ENCODE results near the gene CBX2. TPM values are rescaled to one million over a fixed set of nuclear protein-coding genes. Genes with fewer than 3 reads are reported as not detected.

CBX2 gene
- total and polyA plus RNA-seq, 5 donors from 2014 or later: 0.11 to 0.81 (median 0.17) TPM; not detected in 2

- Histone ChIP-seq H3K27ac (ENCODE audit: insufficient read depth, low read length, poor library complexity, severe bottlenecking) (no peak overlapping the region), H3K36me3 (ENCODE audit: control insufficient read depth, insufficient read depth, low read length) (no peaks in the 10 kb centered on the region), H3K4me1 (ENCODE audit: control insufficient read depth, insufficient read depth, low read length, poor library complexity, severe bottlenecking) (peaks cover 24% of the 10 kb centered on the region), H3K4me3 (ENCODE audit: low read depth, low read length) (no peak overlapping the region), H3K9me3 (ENCODE audit: control insufficient read depth in 2 of 2, low read length in 2 of 2) (no peaks in the 10 kb centered on the region), H3K27me3 (ENCODE audit: control insufficient read depth, insufficient read depth, low read length) (peaks cover 17% of the 10 kb centered on the region)
- Mint-ChIP-seq H3K27me3 (peaks cover 57% of the 10 kb centered on the region), H3K36me3 (no peaks in the 10 kb centered on the region), H3K4me3 (peak overlapping the region in 1 of 4 donors; percentile 66), H3K9me3 (peaks cover 0 to 2% (median 0%) of the 10 kb centered on the region in 7 donors), H3K27ac (no peak overlapping the region), H3K4me1 (peaks cover under 1 to 14% (median 4%) of the 10 kb centered on the region in 4 donors)
- DNase-seq: no peak
- ATAC-seq (ENCODE audit: low read depth in 2 of 2): no peak
These were observed 9.1 kb downstream of the CBX2 start for GRCh38 chr17:79786930-79787643.

- H3K4me1 ChIP-seq (ENCODE audit: control insufficient read depth, insufficient read depth, low read length, poor library complexity, severe bottlenecking): peaks cover 24% of the 10 kb centered on the region
- H3K36me3 Mint-ChIP-seq: no peaks in the 10 kb centered on the region
- H3K27me3 Mint-ChIP-seq: peaks cover 51% of the 10 kb centered on the region
- H3K36me3 ChIP-seq (ENCODE audit: control insufficient read depth, insufficient read depth, low read length): no peaks in the 10 kb centered on the region
- H3K9me3 Mint-ChIP-seq: peaks cover 0 to 2% (median 0%) of the 10 kb centered on the region in 7 donors
- no peak overlapping the region for H3K4me3 ChIP-seq (ENCODE audit: low read depth, low read length)
- ATAC-seq (ENCODE audit: low read depth in 2 of 2) (no peak), DNase-seq (no peak)
- peaks cover 3 to 13% (median 5%) of the 10 kb centered on the region in 4 donors for H3K4me1 Mint-ChIP-seq
- H3K27me3 ChIP-seq (ENCODE audit: control insufficient read depth, insufficient read depth, low read length): peaks cover 17% of the 10 kb centered on the region
- H3K9me3 ChIP-seq (ENCODE audit: control insufficient read depth in 2 of 2, low read length in 2 of 2): no peaks in the 10 kb centered on the region
- no peak overlapping the region for H3K4me3 Mint-ChIP-seq
- no peak overlapping the region for H3K27ac ChIP-seq (ENCODE audit: insufficient read depth, low read length, poor library complexity, severe bottlenecking)
- no peak overlapping the region for H3K27ac Mint-ChIP-seq
These were observed 10.5 kb downstream of the CBX2 start for GRCh38 chr17:79788455-79788854.

DNA sequence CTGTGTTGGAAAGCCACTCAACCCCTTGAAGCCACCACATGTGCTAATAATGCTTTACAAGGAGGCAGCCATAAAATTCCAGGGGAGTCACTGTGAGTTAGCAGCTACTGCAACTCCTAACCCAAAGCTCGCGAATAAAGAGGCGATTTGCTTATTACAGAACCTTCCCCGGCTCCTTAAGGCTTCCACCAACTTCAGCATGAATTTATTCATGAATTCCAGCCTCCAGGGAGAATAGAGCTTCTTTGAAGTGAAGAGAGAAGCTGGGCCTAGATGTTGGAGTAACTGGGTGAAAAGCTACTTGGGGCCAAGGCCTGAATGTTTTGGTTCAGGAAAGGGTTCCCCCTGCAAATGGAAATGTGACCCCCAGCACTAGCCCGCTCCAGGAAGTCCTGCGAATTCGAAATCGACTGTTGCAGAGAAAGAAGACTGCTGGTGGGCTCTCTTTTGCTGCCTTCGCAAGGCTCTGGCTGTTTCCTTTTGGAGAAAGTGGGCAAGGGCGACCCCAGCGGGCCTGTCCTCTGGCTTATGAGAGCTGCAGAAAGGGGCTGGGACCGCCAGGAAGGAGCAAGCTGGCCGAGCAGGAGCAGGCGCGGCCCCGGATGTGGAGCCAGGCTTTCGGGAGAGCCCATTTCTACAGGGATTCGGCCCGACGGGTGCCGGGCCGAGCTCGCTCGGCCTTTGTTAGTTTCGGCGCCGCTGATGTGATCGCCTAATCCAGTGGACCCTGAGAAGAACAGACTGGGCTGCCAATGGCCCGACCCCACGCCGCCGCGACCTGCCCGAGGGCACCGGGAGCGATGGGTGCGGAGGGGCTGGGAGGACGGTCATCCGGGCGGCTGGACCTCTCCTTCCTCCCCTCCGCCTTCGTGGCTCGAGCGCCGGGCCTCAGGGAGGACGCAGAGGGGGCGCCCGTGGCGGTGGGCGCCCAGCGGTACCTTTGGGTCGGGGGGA lies 11.3 kb downstream of the CBX2 start:
- no peaks in the 10 kb centered on the region for H3K36me3 ChIP-seq (ENCODE audit: control insufficient read depth, insufficient read depth, low read length)
- no peaks in the 10 kb centered on the region for H3K9me3 ChIP-seq (ENCODE audit: control insufficient read depth in 2 of 2, low read length in 2 of 2)
- H3K4me3 Mint-ChIP-seq: peak overlapping the region; percentile 15 to 47 (median 36)
- H3K4me3 ChIP-seq (ENCODE audit: low read depth, low read length): no peak overlapping the region
- H3K27ac Mint-ChIP-seq: no peak overlapping the region
- H3K4me1 Mint-ChIP-seq: peaks cover 3 to 16% (median 7%) of the 10 kb centered on the region in 4 donors
- DNase-seq (no peak), ATAC-seq (ENCODE audit: low read depth in 2 of 2) (no peak)
- H3K27ac ChIP-seq (ENCODE audit: insufficient read depth, low read length, poor library complexity, severe bottlenecking): no peak overlapping the region
- peaks cover 24% of the 10 kb centered on the region for H3K4me1 ChIP-seq (ENCODE audit: control insufficient read depth, insufficient read depth, low read length, poor library complexity, severe bottlenecking)
- H3K9me3 Mint-ChIP-seq: no peaks in the 10 kb centered on the region
- no peaks in the 10 kb centered on the region for H3K36me3 Mint-ChIP-seq
- peaks cover 51% of the 10 kb centered on the region for H3K27me3 Mint-ChIP-seq
- H3K27me3 ChIP-seq (ENCODE audit: control insufficient read depth, insufficient read depth, low read length): peaks cover 17% of the 10 kb centered on the region

DNA sequence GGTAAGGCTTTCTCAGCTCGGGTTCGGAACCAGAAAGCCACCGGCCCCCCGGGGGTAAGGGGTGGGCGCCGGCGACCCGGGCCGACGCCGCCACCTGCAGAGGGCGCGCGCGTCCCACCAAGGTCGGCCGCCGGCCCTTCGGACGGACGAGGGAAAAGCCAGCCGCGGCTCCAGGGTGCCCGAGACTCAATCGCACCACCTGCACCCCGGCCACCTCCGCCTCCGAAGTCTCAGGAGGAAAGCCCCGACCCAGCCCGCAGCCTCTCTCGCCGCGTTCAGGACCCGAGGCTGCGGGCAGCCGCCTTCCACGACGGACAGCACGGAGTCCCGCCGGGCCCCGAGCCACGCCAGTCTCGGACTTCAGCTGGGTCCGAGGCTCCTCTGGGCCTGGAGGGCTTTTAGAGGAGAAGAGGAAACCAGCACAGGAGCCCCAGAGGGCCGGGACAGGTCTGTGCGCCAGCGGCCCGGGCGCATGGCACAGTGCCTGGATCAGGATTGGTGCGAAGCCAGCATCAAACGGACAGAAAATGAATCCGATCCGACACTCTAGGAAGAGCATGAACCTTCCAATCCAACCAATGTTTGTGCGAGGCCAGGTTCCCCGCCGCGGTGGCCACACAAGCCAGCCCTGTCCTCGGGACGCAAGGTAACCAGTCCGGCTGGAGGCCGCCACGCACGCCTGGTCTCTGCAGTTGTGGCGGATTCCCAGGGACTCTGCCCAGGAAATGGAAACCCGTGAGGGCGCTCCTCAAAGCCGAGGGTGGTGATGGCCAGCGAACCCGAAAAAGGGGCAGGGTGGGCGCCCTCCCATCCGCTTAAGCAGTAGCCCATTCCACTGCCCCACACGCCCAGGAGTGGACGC lies 12.2 kb downstream of the CBX2 start:
- Mint-ChIP-seq H3K4me3 (no peak overlapping the region), H3K27ac (no peak overlapping the region), H3K27me3 (peaks cover 51% of the 10 kb centered on the region), H3K9me3 (no peaks in the 10 kb centered on the region), H3K36me3 (no peaks in the 10 kb centered on the region), H3K4me1 (peaks cover 3 to 16% (median 7%) of the 10 kb centered on the region in 4 donors)
- Histone ChIP-seq H3K27ac (ENCODE audit: insufficient read depth, low read length, poor library complexity, severe bottlenecking) (no peak overlapping the region), H3K9me3 (ENCODE audit: control insufficient read depth in 2 of 2, low read length in 2 of 2) (no peaks in the 10 kb centered on the region), H3K4me3 (ENCODE audit: low read depth, low read length) (no peak overlapping the region), H3K4me1 (ENCODE audit: control insufficient read depth, insufficient read depth, low read length, poor library complexity, severe bottlenecking) (peaks cover 24% of the 10 kb centered on the region), H3K27me3 (ENCODE audit: control insufficient read depth, insufficient read depth, low read length) (peaks cover 17% of the 10 kb centered on the region), H3K36me3 (ENCODE audit: control insufficient read depth, insufficient read depth, low read length) (no peaks in the 10 kb centered on the region)
- ATAC-seq (ENCODE audit: low read depth in 2 of 2) (peak in 1 of 2 donors; percentile 17), DNase-seq (no peak)

- ATAC-seq (ENCODE audit: low read depth in 2 of 2) (no peak), DNase-seq (no peak)
- H3K27ac Mint-ChIP-seq: no peak overlapping the region
- no peak overlapping the region for H3K4me3 ChIP-seq (ENCODE audit: low read depth, low read length)
- peaks cover 17% of the 10 kb centered on the region for H3K27me3 ChIP-seq (ENCODE audit: control insufficient read depth, insufficient read depth, low read length)
- no peaks in the 10 kb centered on the region for H3K9me3 Mint-ChIP-seq
- H3K27ac ChIP-seq (ENCODE audit: insufficient read depth, low read length, poor library complexity, severe bottlenecking): no peak overlapping the region
- H3K4me1 ChIP-seq (ENCODE audit: control insufficient read depth, insufficient read depth, low read length, poor library complexity, severe bottlenecking): peaks cover 28% of the 10 kb centered on the region
- H3K4me1 Mint-ChIP-seq: peaks cover 3 to 21% (median 9%) of the 10 kb centered on the region in 4 donors
- H3K4me3 Mint-ChIP-seq: peak overlapping the region in 2 of 4 donors; percentile 22 to 58
- no peaks in the 10 kb centered on the region for H3K36me3 ChIP-seq (ENCODE audit: control insufficient read depth, insufficient read depth, low read length)
- H3K27me3 Mint-ChIP-seq: peaks cover 55% of the 10 kb centered on the region
- H3K9me3 ChIP-seq (ENCODE audit: control insufficient read depth in 2 of 2, low read length in 2 of 2): no peaks in the 10 kb centered on the region
- H3K36me3 Mint-ChIP-seq: no peaks in the 10 kb centered on the region
These were observed 13.1 kb downstream of the CBX2 start for GRCh38 chr17:79790805-79791734.

GRCh38 chr17:79791735-79792161 lies 13.8 kb downstream of the CBX2 start:
- H3K36me3 ChIP-seq (ENCODE audit: control insufficient read depth, insufficient read depth, low read length): no peaks in the 10 kb centered on the region
- H3K9me3 ChIP-seq (ENCODE audit: control insufficient read depth in 2 of 2, low read length in 2 of 2): no peaks in the 10 kb centered on the region
- no peak for DNase-seq
- H3K27me3 ChIP-seq (ENCODE audit: control insufficient read depth, insufficient read depth, low read length): peaks cover 17% of the 10 kb centered on the region
- Mint-ChIP-seq H3K4me1 (peaks cover 3 to 26% (median 13%) of the 10 kb centered on the region in 4 donors), H3K9me3 (no peaks in the 10 kb centered on the region), H3K36me3 (no peaks in the 10 kb centered on the region), H3K27me3 (peaks cover 48% of the 10 kb centered on the region), H3K4me3 (peak overlapping the region in 1 of 4 donors; percentile 41), H3K27ac (no peak overlapping the region)
- ATAC-seq (ENCODE audit: low read depth in 2 of 2): no peak
- H3K4me3 ChIP-seq (ENCODE audit: low read depth, low read length): no peak overlapping the region
- no peak overlapping the region for H3K27ac ChIP-seq (ENCODE audit: insufficient read depth, low read length, poor library complexity, severe bottlenecking)
- H3K4me1 ChIP-seq (ENCODE audit: control insufficient read depth, insufficient read depth, low read length, poor library complexity, severe bottlenecking): peaks cover 34% of the 10 kb centered on the region
